Esophagus muscularis mucosa (tissue), 4 donors: Measurements from ENCODE around the gene DOK6. TPM values are rescaled to one million over a fixed set of nuclear protein-coding genes. Genes with fewer than 3 reads are reported as not detected.

Experiments used
- DNase-seq: peaks from one replicate; pipeline ENCODE4 v3.0.0-alpha.2; 2017; ENCODE audit errors: extremely low spot score
- H3K27ac ChIP-seq, 4 donors: fragments of 200-600 bp; sonication (generic); replicated peaks in 1 of 4; 1 replicate in 3 of 4; 2 replicates in 1 of 4; pipeline ENCODE4 v1.5.1; 2016 to 2019; ENCODE audit warnings: mild to moderate bottlenecking in 1 of 4
- H3K27me3 ChIP-seq, 4 donors: fragments of 200-600 bp; sonication (generic); one replicate each; pipeline versions ENCODE4 v1.5.1 to v1.6.0; 2016 to 2019
- H3K36me3 ChIP-seq, 4 donors: fragments of 200-600 bp; sonication (generic); one replicate each; pipeline ENCODE4 v1.5.1; 2016 to 2019
- H3K4me1 ChIP-seq, 4 donors: fragments of 200-600 bp; sonication (generic); one replicate each; pipeline ENCODE4 v1.5.1; 2016 to 2019
- H3K4me3 ChIP-seq, 4 donors: fragments of 200-600 bp; sonication (generic); 1 replicate in 2 of 4; 2 replicates in 2 of 4; pipeline ENCODE4 v1.5.1; 2016 to 2019; ENCODE audit warnings: mild to moderate bottlenecking in 4 of 4, moderate library complexity in 1 of 4
- H3K9me3 ChIP-seq, 4 donors: fragments of 200-600 bp; sonication (generic); 1 replicate in 3 of 4; 2 replicates in 1 of 4; pipeline ENCODE4 v1.5.1; 2016 to 2019
- CTCF ChIP-seq, 3 experiments: fragments of 200-600 bp in 2 of 3; fragments of 450-650 bp in 1 of 3; sonication (generic) in 2 of 3; IDR thresholded peaks; one replicate each; pipeline ENCODE4 v1.5.1; 2017 to 2019; ENCODE audit warnings: antibody characterized with exemption in 3 of 3, mild to moderate bottlenecking in 2 of 3, moderate library complexity in 1 of 3
- EP300 ChIP-seq: sonication (generic); formaldehyde crosslinking; IDR thresholded peaks from one replicate; pipeline ENCODE4 v1.6.1; 2017; ENCODE audit warnings: antibody characterized with exemption
- POLR2A ChIP-seq: fragments of 450-650 bp; IDR thresholded peaks from one replicate; pipeline ENCODE4 v1.6.1; 2017; ENCODE audit warnings: antibody characterized with exemption, moderate library complexity, mild to moderate bottlenecking, low read depth
- POLR2AphosphoS5 ChIP-seq, 2 donors: sonication (generic); formaldehyde crosslinking; IDR thresholded peaks; one replicate each; pipeline ENCODE4 v1.6.1; 2017; ENCODE audit warnings: antibody characterized with exemption in 2 of 2
- WGBS: methylation state at CpG from one replicate; pipeline ENCODE4 v1.1.5; 2018; 5-methylcytosine and 5-hydroxymethylcytosine counted together
- intact Hi-C: fragments of 100-400 bp; cut with DNase I; formaldehyde crosslinking; loops from one replicate; pipeline ENCODE4 v1.15.1; 2023
- total RNA-seq, 4 donors: library from RNA; depleted of rRNA; stranded (reverse); fragments of >200 nt; gene quantifications; one replicate each; pipeline versions ENCODE4 v1.1.0 to v1.2.1, GENCODE V29; 2016

DOK6 gene
- total RNA-seq, 4 donors from 2014 or later = 0.83 to 4.1 (median 1.9) TPM

- Histone ChIP-seq H3K9me3 (peaks cover 0 to 3% (median 0%) of the 10 kb centered on the region in 4 donors), H3K4me1 (no peaks in the 10 kb centered on the region), H3K4me3 (no peak overlapping the region), H3K27ac (no peak overlapping the region), H3K27me3 (no peaks in the 10 kb centered on the region), H3K36me3 (no peaks in the 10 kb centered on the region)
- 81% methylated on average over 3 of the region's 3 CpGs for WGBS
- no peak for DNase-seq
- TF ChIP-seq EP300 (no peak), CTCF (IDR thresholded peaks at IDR 0.05) (no peak), POLR2A (no peak), POLR2AphosphoS5 (IDR thresholded peaks at IDR 0.05) (no peak)
- intact Hi-C loops = no loop called here
Measured at GRCh38 chr18:69648486-69648885, 247.8 kb downstream of the DOK6 start.

DNA sequence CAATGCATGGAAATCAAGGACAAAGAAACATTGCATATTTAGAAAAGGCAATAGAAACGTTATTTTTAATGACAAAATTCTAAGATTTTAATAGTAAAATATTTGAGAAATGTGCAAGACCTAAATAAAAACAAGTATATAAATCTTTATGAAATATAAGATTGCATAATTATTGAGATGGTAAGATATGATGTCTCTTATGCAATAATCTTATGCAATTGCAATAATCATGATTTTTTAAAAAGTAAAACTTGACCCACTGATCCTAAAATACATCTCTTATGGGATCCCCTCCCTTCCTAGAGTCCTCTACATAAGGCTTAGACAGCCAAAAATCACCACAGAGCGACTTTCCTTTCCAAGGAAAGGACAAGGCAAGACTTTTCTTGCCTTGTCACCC is 249.0 kb downstream of the DOK6 start:
- no peaks in the 10 kb centered on the region for H3K36me3 ChIP-seq
- no peaks in the 10 kb centered on the region for H3K27me3 ChIP-seq
- no peak overlapping the region for H3K4me3 ChIP-seq
- intact Hi-C loops = no loop called here
- WGBS = 74% methylated on average over 2 of the region's 2 CpGs
- H3K9me3 ChIP-seq = peaks cover 0 to 3% (median 0%) of the 10 kb centered on the region in 4 donors
- no peak overlapping the region for H3K27ac ChIP-seq
- no peak for DNase-seq
- no peak for TF ChIP-seq EP300
- TF ChIP-seq POLR2A = no peak
- no peak for TF ChIP-seq POLR2AphosphoS5 (IDR thresholded peaks at IDR 0.05)
- no peak for TF ChIP-seq CTCF (IDR thresholded peaks at IDR 0.05)
- H3K4me1 ChIP-seq = no peaks in the 10 kb centered on the region

DNA sequence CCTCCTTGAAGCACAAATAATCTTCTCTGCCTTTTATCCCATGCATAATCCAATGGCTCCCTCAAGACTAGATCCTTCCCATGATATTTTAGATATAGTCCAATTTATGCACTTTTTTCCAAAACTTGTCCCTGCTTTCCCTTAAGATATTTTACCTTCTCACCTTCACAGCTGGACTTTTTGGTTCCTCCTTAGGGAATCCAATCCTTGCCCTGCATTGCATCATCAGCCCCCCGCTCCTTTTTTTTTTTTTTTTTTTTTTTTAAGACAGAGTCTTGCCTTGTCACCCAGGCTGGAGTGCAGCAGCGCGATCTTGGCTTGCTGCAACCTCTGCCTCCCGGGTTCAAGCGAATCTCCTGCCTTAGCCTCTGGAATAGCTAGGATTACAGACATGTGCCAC is 250.6 kb downstream of the DOK6 start:
- intact Hi-C loops = no loop called here
- WGBS = 99% methylated on average over 5 of the region's 5 CpGs
- no peak for DNase-seq
- no peaks in the 10 kb centered on the region for H3K36me3 ChIP-seq
- no peaks in the 10 kb centered on the region for H3K4me1 ChIP-seq
- peaks cover 0 to 3% (median 0%) of the 10 kb centered on the region in 4 donors for H3K9me3 ChIP-seq
- TF ChIP-seq POLR2AphosphoS5 (IDR thresholded peaks at IDR 0.05) (no peak), EP300 (no peak), CTCF (IDR thresholded peaks at IDR 0.05) (no peak), POLR2A (no peak)
- H3K27me3 ChIP-seq = no peaks in the 10 kb centered on the region
- H3K4me3 ChIP-seq = no peak overlapping the region
- no peak overlapping the region for H3K27ac ChIP-seq

DNA sequence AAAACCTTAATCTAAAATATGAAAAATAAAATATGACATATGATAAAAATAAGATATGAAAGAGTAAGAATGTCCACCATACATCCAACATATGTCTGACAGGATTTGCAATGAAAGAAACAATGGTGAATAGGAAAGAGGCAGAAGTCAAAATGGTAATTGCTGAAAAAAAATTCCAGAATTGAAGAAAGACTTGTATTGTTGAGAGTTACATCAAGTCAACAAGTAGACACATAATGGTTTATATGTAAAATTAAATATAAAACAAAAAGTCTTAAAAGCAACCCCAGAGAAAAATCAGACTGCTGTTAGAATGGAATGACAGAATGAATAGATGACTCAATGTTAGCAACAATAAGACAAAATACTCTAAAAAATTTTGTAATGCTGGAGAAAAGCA is 255.1 kb downstream of the DOK6 start:
- peaks cover 0 to 3% (median 0%) of the 10 kb centered on the region in 4 donors for H3K9me3 ChIP-seq
- TF ChIP-seq POLR2A (no peak), EP300 (no peak), POLR2AphosphoS5 (IDR thresholded peaks at IDR 0.05) (no peak), CTCF (IDR thresholded peaks at IDR 0.05) (no peak)
- intact Hi-C loops = no loop called here
- H3K27me3 ChIP-seq = no peaks in the 10 kb centered on the region
- H3K36me3 ChIP-seq = no peaks in the 10 kb centered on the region
- no peak overlapping the region for H3K27ac ChIP-seq
- no peaks in the 10 kb centered on the region for H3K4me1 ChIP-seq
- H3K4me3 ChIP-seq = no peak overlapping the region
- no peak for DNase-seq

DNA sequence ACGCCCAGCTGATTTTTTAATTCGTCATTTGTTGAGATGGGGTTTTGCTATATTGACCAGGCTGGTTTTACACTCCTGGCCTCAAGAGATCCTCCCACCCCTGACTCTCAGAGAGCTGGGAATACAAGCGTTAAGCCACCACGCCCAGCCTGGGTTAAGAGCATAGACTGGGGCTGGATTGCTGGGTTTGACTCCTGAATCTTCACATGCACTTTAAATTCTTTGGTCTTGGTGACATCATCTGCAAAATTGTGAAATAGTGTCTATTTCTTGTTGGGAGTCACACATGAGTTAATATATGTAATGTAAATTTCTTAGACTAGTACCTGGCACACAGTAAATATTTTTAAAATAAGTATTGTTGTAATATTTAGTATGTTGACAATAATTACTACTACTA is 257.4 kb downstream of the DOK6 start:
- H3K4me1 ChIP-seq = no peaks in the 10 kb centered on the region
- no peak for DNase-seq
- no peak for TF ChIP-seq POLR2A
- no peak for TF ChIP-seq CTCF (IDR thresholded peaks at IDR 0.05)
- no peak for TF ChIP-seq EP300
- no peak for TF ChIP-seq POLR2AphosphoS5 (IDR thresholded peaks at IDR 0.05)
- no peaks in the 10 kb centered on the region for H3K36me3 ChIP-seq
- no peaks in the 10 kb centered on the region for H3K9me3 ChIP-seq
- H3K4me3 ChIP-seq = no peak overlapping the region
- intact Hi-C loops = no loop called here
- WGBS = 94% methylated on average over 4 of the region's 4 CpGs
- no peaks in the 10 kb centered on the region for H3K27me3 ChIP-seq
- no peak overlapping the region for H3K27ac ChIP-seq
